Astrocyte (in vitro differentiated cells and primary cell): ENCODE results near the gene ZG16. TPM values are rescaled to one million over a fixed set of nuclear protein-coding genes. Genes with fewer than 3 reads are reported as not detected.

Source experiments
- DNase-seq: peaks from one replicate; pipeline ENCODE4 v3.0.0-alpha.2; 2010; ENCODE audit warnings: low read depth
- FAIRE-seq: peaks from 2 replicates; lab custom pipeline; 2011; peaks lifted over from hg19 to GRCh38; lab: Jason Lieb, UNC
- H2AFZ ChIP-seq: 2 replicates; pipeline ENCODE4 v1.6.0; 2012; ENCODE audit warnings: low read depth, low read length, inconsistent platforms
- H3K27ac ChIP-seq: 2 replicates; pipeline ENCODE4 v1.5.1; 2011; ENCODE audit warnings: low read depth, low read length, inconsistent platforms
- H3K27me3 ChIP-seq: 2 replicates; pipeline ENCODE4 v1.6.0; 2011; ENCODE audit warnings: low read length, inconsistent platforms; ENCODE audit not compliant: insufficient read depth
- H3K36me3 ChIP-seq: 2 replicates; pipeline ENCODE4 v1.5.1; 2011; ENCODE audit warnings: low read length, inconsistent platforms; ENCODE audit not compliant: insufficient read depth
- H3K4me1 ChIP-seq: 2 replicates; pipeline ENCODE4 v1.5.1; 2011; ENCODE audit warnings: low read length, inconsistent platforms; ENCODE audit not compliant: insufficient read depth
- H3K4me2 ChIP-seq: 2 replicates; pipeline ENCODE4 v1.6.0; 2012; ENCODE audit warnings: low read length, inconsistent platforms
- H3K4me3 ChIP-seq: 2 replicates; pipeline ENCODE4 v1.5.1; 2011; ENCODE audit warnings: low read depth, mild to moderate bottlenecking, low read length, inconsistent platforms; ENCODE audit not compliant: insufficient read depth
- H3K79me2 ChIP-seq: 2 replicates; pipeline ENCODE4 v1.6.0; 2012; ENCODE audit warnings: mild to moderate bottlenecking, low read length, inconsistent platforms; ENCODE audit not compliant: insufficient read depth
- H3K9ac ChIP-seq: 2 replicates; pipeline ENCODE4 v1.6.0; 2012; ENCODE audit warnings: mild to moderate bottlenecking, low read length, inconsistent platforms
- H3K9me3 ChIP-seq: 2 replicates; pipeline ENCODE4 v1.5.1; 2012; ENCODE audit warnings: low read depth, mild to moderate bottlenecking, low read length, inconsistent platforms; ENCODE audit not compliant: insufficient read depth
- H4K20me1 ChIP-seq: 2 replicates; pipeline ENCODE4 v1.6.0; 2012; ENCODE audit warnings: low read length, inconsistent platforms; ENCODE audit not compliant: insufficient read depth
- H3K27ac Mint-ChIP-seq: one replicate; pipeline ENCODE4 v1.8.0; 2021; ENCODE audit warnings: mild to moderate bottlenecking, mixed read lengths; ENCODE audit not compliant: unreplicated experiment
- H3K27me3 Mint-ChIP-seq: one replicate; pipeline ENCODE4 v1.8.0; 2021; ENCODE audit warnings: low read depth, mixed read lengths; ENCODE audit not compliant: unreplicated experiment
- H3K36me3 Mint-ChIP-seq: one replicate; pipeline ENCODE4 v1.8.0; 2021; ENCODE audit warnings: low read depth, mixed read lengths; ENCODE audit not compliant: unreplicated experiment
- H3K4me1 Mint-ChIP-seq: one replicate; pipeline ENCODE4 v1.8.0; 2021; ENCODE audit warnings: low read depth, mixed read lengths; ENCODE audit not compliant: unreplicated experiment
- H3K4me3 Mint-ChIP-seq: one replicate; pipeline ENCODE4 v1.8.0; 2021; ENCODE audit warnings: mild to moderate bottlenecking, moderate library complexity, mixed read lengths; ENCODE audit not compliant: unreplicated experiment
- H3K9me3 Mint-ChIP-seq: one replicate; pipeline ENCODE4 v1.8.0; 2021; ENCODE audit warnings: mild to moderate bottlenecking, mixed read lengths; ENCODE audit not compliant: unreplicated experiment
- CTCF ChIP-seq: IDR thresholded peaks from 2 replicates; pipeline ENCODE4 v1.5.1; 2011; ENCODE audit warnings: low read depth, mild to moderate bottlenecking, inconsistent platforms, low read length, moderate library complexity; ENCODE audit not compliant: insufficient read depth
- EZH2 ChIP-seq: IDR thresholded peaks from 2 replicates; pipeline ENCODE4 v1.6.1; 2012; ENCODE audit warnings: mild to moderate bottlenecking, low read length, inconsistent platforms; ENCODE audit not compliant: insufficient read depth
- total RNA-seq: library from RNA; stranded (reverse); gene quantifications from 2 replicates; pipeline ENCODE4 v1.2.1, GENCODE V29; 2021

The ZG16 gene
- total RNA-seq, 1 donor from 2014 or later, result not detected

- H4K20me1 ChIP-seq, result peaks cover 20% of the 10 kb centered on the region
These were observed 42.9 kb downstream of the ZG16 start for GRCh38 chr16:29820730-29821642.

GRCh38 chr16:29821643-29822115 is 43.6 kb downstream of the ZG16 start:
- Histone ChIP-seq H3K79me2 (peaks cover 95% of the 10 kb centered on the region), H3K9me3 (no peaks in the 10 kb centered on the region), H3K36me3 (peaks cover 4% of the 10 kb centered on the region), H2AFZ (no peak overlapping the region), H3K9ac (peak overlapping the region; percentile 79), H3K27me3 (no peaks in the 10 kb centered on the region), H3K4me3 (peak overlapping the region; percentile 85), H3K27ac (peak overlapping the region; percentile 86), H4K20me1 (peaks cover 21% of the 10 kb centered on the region), H3K4me2 (peak overlapping the region; percentile 92), H3K4me1 (peaks cover 66% of the 10 kb centered on the region)
- no peak for TF ChIP-seq CTCF
- peak overlapping the region; percentile 50 for H3K27ac Mint-ChIP-seq
- DNase-seq, result peak; percentile 85
- no peaks in the 10 kb centered on the region for H3K9me3 Mint-ChIP-seq
- H3K4me1 Mint-ChIP-seq, result peaks cover 34% of the 10 kb centered on the region
- peak overlapping the region; percentile 87 for H3K4me3 Mint-ChIP-seq
- peak; percentile 41 for FAIRE-seq
- H3K36me3 Mint-ChIP-seq, result peaks cover 8% of the 10 kb centered on the region
- H3K27me3 Mint-ChIP-seq, result no peaks in the 10 kb centered on the region

More at GRCh38 chr16:29820730-29821642, 42.9 kb downstream of the ZG16 start:
- Histone ChIP-seq H3K27me3 (no peaks in the 10 kb centered on the region), H3K4me3 (peak overlapping the region; percentile 85), H3K79me2 (peaks cover 95% of the 10 kb centered on the region), H2AFZ (no peak overlapping the region), H3K9me3 (no peaks in the 10 kb centered on the region), H3K4me2 (peak overlapping the region; percentile 92), H3K27ac (peak overlapping the region; percentile 86), H3K4me1 (peaks cover 62% of the 10 kb centered on the region), H3K36me3 (peaks cover 4% of the 10 kb centered on the region), H3K9ac (peak overlapping the region; percentile 79)
- Mint-ChIP-seq H3K27ac (peak overlapping the region; percentile 15), H3K27me3 (no peaks in the 10 kb centered on the region), H3K4me1 (peaks cover 34% of the 10 kb centered on the region), H3K4me3 (peak overlapping the region; percentile 87), H3K36me3 (peaks cover 8% of the 10 kb centered on the region), H3K9me3 (no peaks in the 10 kb centered on the region)
- TF ChIP-seq EZH2 (no peak), CTCF (no peak)
- DNase-seq (no peak), FAIRE-seq (no peak)
